PC-9 (cell line): ENCODE results near the gene JMJD8. TPM values are rescaled to one million over a fixed set of nuclear protein-coding genes. Genes with fewer than 3 reads are reported as not detected.
"Not testable (repeated sequence)": the region's sequence is repeated elsewhere in the genome, so short reads cannot be mapped to it uniquely, and the experiment has no call there.

Source experiments
- BruUV-seq: library from RNA; stranded (reverse); fragments of 400-500 nt; replicated peaks from 2 replicates; lab custom pipeline; 2021; lab: Mats Ljungman, UMichigan
- CTCF ChIA-PET: fragments of 300-600 bp; sonication (Branson Sonifier 250); formaldehyde crosslinking; loops from one replicate; lab custom pipeline; 2022; ENCODE audit warnings: antibody characterized with exemption; lab: Charles Lee
- POLR2A ChIA-PET: fragments of 300-600 bp; sonication (Branson Sonifier 250); formaldehyde crosslinking; loops from one replicate; lab custom pipeline; 2022; ENCODE audit warnings: antibody characterized with exemption; ENCODE audit not compliant: unreplicated experiment; lab: Charles Lee
- DNase-seq, 2 experiments: peaks; one replicate each; pipeline versions ENCODE4 v3.0.0 to v3.0.0-alpha.2; 2015 to 2022; ENCODE audit warnings: mixed read lengths in 1 of 2
- H2AFZ ChIP-seq: fragments of 200-600 bp; sonication (generic); 2 replicates; pipeline ENCODE4 v1.8.1; 2017; ENCODE audit warnings: antibody characterized with exemption
- H3F3A ChIP-seq: fragments of 200-600 bp; sonication (generic); 2 replicates; pipeline ENCODE4 v1.8.1; 2017; ENCODE audit warnings: antibody characterized with exemption, mild to moderate bottlenecking, low read depth; ENCODE audit not compliant: insufficient read depth
- H3K27ac ChIP-seq: fragments of 200-600 bp; sonication (generic); 2 replicates; pipeline ENCODE4 v1.6.1; 2016; ENCODE audit warnings: mixed run types
- H3K27me3 ChIP-seq: fragments of 200-600 bp; sonication (generic); 2 replicates; pipeline ENCODE4 v1.6.1; 2016; ENCODE audit warnings: low read depth, mixed run types; ENCODE audit not compliant: insufficient read depth
- H3K36me3 ChIP-seq: fragments of 200-600 bp; sonication (generic); 2 replicates; pipeline ENCODE4 v1.6.1; 2016; ENCODE audit warnings: low read depth, mixed run types
- H3K4me1 ChIP-seq: fragments of 200-600 bp; sonication (generic); replicated peaks from 2 replicates; pipeline ENCODE4 v1.6.1; 2016; ENCODE audit warnings: mixed run types; ENCODE audit not compliant: insufficient read depth
- H3K4me2 ChIP-seq: fragments of 200-600 bp; sonication (generic); 2 replicates; pipeline ENCODE4 v1.6.1; 2017; ENCODE audit warnings: mixed run types
- H3K4me3 ChIP-seq: fragments of 200-600 bp; sonication (generic); 2 replicates; pipeline ENCODE4 v1.6.1; 2016; ENCODE audit warnings: mixed run types
- H3K79me2 ChIP-seq: fragments of 200-600 bp; sonication (generic); 2 replicates; pipeline ENCODE4 v1.6.1; 2017; ENCODE audit warnings: low read depth, mixed run types
- H3K9me2 ChIP-seq: fragments of 200-600 bp; sonication (generic); 2 replicates; pipeline ENCODE4 v1.8.1; 2017; ENCODE audit warnings: mild to moderate bottlenecking; ENCODE audit not compliant: insufficient read depth
- H3K9me3 ChIP-seq: fragments of 200-600 bp; sonication (generic); 2 replicates; pipeline ENCODE4 v1.8.1; 2016; ENCODE audit warnings: low read depth; ENCODE audit not compliant: insufficient read depth
- H4K20me1 ChIP-seq: fragments of 200-600 bp; sonication (generic); 2 replicates; pipeline ENCODE4 v1.8.1; 2017; ENCODE audit not compliant: insufficient read depth
- CTCF ChIP-seq: fragments of 200-600 bp; sonication (generic); conservative IDR thresholded peaks from 2 replicates; pipeline ENCODE4 v1.6.1; 2017; ENCODE audit warnings: mixed run types, antibody characterized with exemption, mild to moderate bottlenecking, moderate library complexity
- EZH2 ChIP-seq: fragments of 200-600 bp; sonication (generic); IDR thresholded peaks from 2 replicates; pipeline ENCODE4 v1.8.0; 2017; ENCODE audit warnings: antibody characterized with exemption, low read depth
- intact Hi-C: fragments of 100-400 bp; cut with micrococcal nuclease; formaldehyde crosslinking; loops from one replicate; pipeline ENCODE4 v1.10.0; 2022; ENCODE audit not compliant: unreplicated experiment
- total RNA-seq: library from RNA; stranded (reverse); gene quantifications from 2 replicates; pipeline ENCODE4 v1.2.3, GENCODE V29; 2021

JMJD8 gene
- total RNA-seq, 1 experiment from 2014 or later = 57.4 TPM

DNA sequence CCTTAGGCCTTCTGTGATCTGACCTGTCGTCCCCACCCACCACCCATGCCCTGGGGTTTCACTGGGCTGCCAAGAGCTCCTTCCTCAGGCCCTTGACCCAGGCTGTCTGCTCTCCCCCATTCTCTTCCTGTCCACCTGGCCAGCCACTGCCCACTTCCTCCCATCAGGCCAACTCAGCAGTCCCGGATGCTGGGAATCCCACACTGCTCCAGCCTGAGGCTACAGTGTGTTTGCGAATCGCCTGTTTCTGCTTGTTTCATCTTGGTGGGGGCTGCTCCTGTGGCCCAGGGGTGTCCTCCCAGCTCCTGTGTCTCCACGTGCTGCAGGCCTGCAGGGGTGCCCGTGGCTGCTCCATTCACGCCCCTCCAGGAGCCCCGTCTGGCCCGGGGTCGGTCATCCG is 29.9 kb upstream of the JMJD8 start:
- Histone ChIP-seq H3K27ac (no peak overlapping the region; the same call in 1 of the 2 replicates), H3K4me3 (no peak overlapping the region), H3K9me3 (no peaks in the 10 kb centered on the region), H3K36me3 (no peaks in the 10 kb centered on the region), H3F3A (peaks cover 37% of the 10 kb centered on the region), H2AFZ (no peak overlapping the region), H3K27me3 (peaks cover 20% of the 10 kb centered on the region), H3K9me2 (no peaks in the 10 kb centered on the region), H3K4me2 (peak overlapping the region; percentile 72), H3K4me1 (peaks cover 43% of the 10 kb centered on the region), H4K20me1 (peaks cover 11% of the 10 kb centered on the region; the same call in 1 of the 2 replicates), H3K79me2 (peaks cover 4% of the 10 kb centered on the region; the same call in 1 of the 2 replicates)
- TF ChIP-seq CTCF (no peak), EZH2 (no peak)
- intact Hi-C loops = loop anchor here (5.0 kb wide), 1 partner anchor 258 kb away; the partner anchor contains the start of gene LMF1
- POLR2A ChIA-PET = interaction anchor here (0.6 to 1.4 kb wide), 3 partner anchors 14 to 565 kb away, joined by 3 to 9 read pairs (median 4); no protein-coding TSS in a partner anchor
- CTCF ChIA-PET = interaction anchor here (0.5 kb wide), 1 partner anchor 690 kb away, joined by 3 read pairs; no protein-coding TSS in a partner anchor
- BruUV-seq = no TSS peak
- no peak for DNase-seq

DNA sequence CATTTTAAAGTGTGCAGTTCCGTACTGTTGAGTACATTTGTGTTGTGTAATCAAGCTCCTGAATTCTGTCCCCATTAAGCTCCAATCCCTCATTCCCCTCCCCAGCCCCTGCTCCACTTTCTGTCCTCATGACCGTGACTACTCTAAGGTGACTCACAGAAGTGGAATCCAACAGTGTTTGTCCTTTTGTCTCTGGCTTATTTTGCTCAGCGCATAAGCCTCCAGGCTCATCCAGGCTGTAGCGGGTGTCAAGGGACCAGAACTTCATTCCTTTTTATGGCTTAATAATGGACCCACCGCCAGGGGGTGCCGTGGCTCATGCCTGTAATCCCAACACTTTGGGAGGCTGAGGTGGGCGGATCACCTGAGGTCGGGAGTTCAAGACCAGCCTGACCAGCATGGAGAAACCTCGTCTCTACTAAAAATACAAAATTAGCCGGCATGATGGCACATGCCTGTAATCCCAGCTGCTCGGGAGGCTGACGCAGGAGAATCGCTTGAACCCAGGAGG is 28.7 kb upstream of the JMJD8 start:
- peak; percentile 93 to 98 for DNase-seq
- H4K20me1 ChIP-seq, H3K9me3 ChIP-seq, H2AFZ ChIP-seq, H3K9me2 ChIP-seq, BruUV-seq, H3K36me3 ChIP-seq, H3K79me2 ChIP-seq, H3K4me3 ChIP-seq: not testable (repeated sequence)
- Histone ChIP-seq H3F3A (peaks cover 31% of the 10 kb centered on the region), H3K27me3 (peaks cover 33% of the 10 kb centered on the region), H3K4me2 (peak overlapping the region; percentile 38; the same call in 1 of the 2 replicates), H3K27ac (peak overlapping the region; percentile 71), H3K4me1 (peaks cover 36% of the 10 kb centered on the region)
- ChIA-PET POLR2A (interaction anchor here (0.6 to 1.0 kb wide), 5 partner anchors 15 to 186 kb away, joined by 3 to 6 read pairs (median 4); partner anchors contain the start of genes CAPN15, CHTF18, RPUSD1 and WDR24), CTCF (interaction anchor here (0.5 to 1.5 kb wide), 11 partner anchors 11 to 390 kb away, joined by 3 to 17 read pairs (median 4); partner anchors contain the start of genes CHTF18, MSLN and RPUSD1)
- intact Hi-C loops = loop anchor here (1.0 to 5.0 kb wide), 4 partner anchors 73 to 390 kb away; partner anchors contain the start of gene LMF1
- TF ChIP-seq CTCF = peak; percentile 91

DNA sequence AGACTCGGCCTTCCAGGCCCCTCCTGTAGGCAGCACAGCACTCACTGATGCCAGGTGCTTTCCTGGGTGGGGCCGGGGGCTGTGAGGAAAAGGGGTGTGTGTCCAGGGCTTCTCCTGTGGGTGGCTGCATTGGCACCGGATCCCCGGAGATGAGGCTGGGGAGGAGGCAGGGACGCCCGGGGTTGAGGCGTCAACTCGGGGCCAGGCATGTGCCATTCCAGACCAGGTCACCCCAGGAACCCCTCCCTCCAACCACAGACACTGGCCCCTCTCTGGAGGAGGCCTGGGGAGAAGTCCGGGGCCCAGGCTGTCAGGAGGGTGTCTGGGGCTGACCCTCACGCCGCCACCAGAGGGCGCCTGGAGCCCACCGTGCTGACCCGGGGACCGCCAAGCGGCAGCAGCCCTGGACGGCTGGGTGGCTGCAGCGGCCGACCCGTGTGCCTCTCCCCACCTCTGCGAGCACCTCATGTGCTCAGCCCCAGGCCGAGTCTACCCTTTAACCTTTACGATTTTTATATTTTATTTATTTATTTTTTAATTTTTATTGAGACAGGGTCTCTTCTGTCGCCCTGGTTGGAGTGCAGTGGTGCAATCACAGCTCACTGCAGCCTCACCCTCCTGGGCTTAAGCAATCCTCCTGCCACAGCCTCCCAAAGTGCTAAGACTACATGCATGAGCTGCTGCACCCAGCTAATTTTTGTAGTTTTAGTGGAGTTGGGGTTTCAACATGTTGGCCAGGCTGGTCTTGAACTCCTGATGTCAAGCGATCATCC is 27.6 kb upstream of the JMJD8 start:
- Histone ChIP-seq H3F3A (peaks cover 35% of the 10 kb centered on the region), H3K4me3 (no peak overlapping the region), H3K27ac (peak overlapping the region; percentile 71; the same call in 1 of the 2 replicates), H3K4me2 (peak overlapping the region; percentile 38; the same call in 1 of the 2 replicates), H3K9me2 (no peaks in the 10 kb centered on the region), H3K9me3 (no peaks in the 10 kb centered on the region), H2AFZ (no peak overlapping the region), H4K20me1 (peaks cover 6% of the 10 kb centered on the region; the same call in 1 of the 2 replicates), H3K36me3 (no peaks in the 10 kb centered on the region), H3K27me3 (peaks cover 40% of the 10 kb centered on the region), H3K79me2 (peaks cover 4% of the 10 kb centered on the region; the same call in 1 of the 2 replicates), H3K4me1 (peaks cover 35% of the 10 kb centered on the region)
- peak in 1 of 2 experiments; percentile 87 for DNase-seq
- intact Hi-C loops = loop anchor here (1.0 to 5.0 kb wide), 4 partner anchors 74 to 391 kb away; partner anchors contain the start of gene LMF1
- no TSS peak for BruUV-seq
- ChIA-PET POLR2A (interaction anchor here (0.6 to 1.0 kb wide), 4 partner anchors 17 to 84 kb away, joined by 3 to 6 read pairs (median 5); partner anchors contain the start of genes CHTF18, RPUSD1 and WDR24), CTCF (interaction anchor here (0.5 to 1.5 kb wide), 10 partner anchors 10 to 391 kb away, joined by 3 to 17 read pairs (median 4); partner anchors contain the start of genes CHTF18, MSLN and RPUSD1)
- TF ChIP-seq CTCF = peak; percentile 90
- no peak for TF ChIP-seq EZH2
